NOMO-1 treated with DMSO at 0.1 percent for 48 hours (cell line): ENCODE data around the gene MMP24.
A peak's percentile ranks its signal among the peaks of the same experiment; 100 is the strongest.
"Not testable (repeated sequence)": the region's sequence is repeated elsewhere in the genome, so short reads cannot be mapped to it uniquely, and the experiment has no call there.

Experiments used
- DNase-seq: peaks from one replicate; lab custom pipeline; 2025; ENCODE audit not compliant: unreplicated experiment; lab: John Stamatoyannopoulos, UW

The MMP24 gene

GRCh38 chr20:35305682-35306556 lies 79.4 kb downstream of the MMP24 start:
- peak; percentile 91 for DNase-seq

DNA sequence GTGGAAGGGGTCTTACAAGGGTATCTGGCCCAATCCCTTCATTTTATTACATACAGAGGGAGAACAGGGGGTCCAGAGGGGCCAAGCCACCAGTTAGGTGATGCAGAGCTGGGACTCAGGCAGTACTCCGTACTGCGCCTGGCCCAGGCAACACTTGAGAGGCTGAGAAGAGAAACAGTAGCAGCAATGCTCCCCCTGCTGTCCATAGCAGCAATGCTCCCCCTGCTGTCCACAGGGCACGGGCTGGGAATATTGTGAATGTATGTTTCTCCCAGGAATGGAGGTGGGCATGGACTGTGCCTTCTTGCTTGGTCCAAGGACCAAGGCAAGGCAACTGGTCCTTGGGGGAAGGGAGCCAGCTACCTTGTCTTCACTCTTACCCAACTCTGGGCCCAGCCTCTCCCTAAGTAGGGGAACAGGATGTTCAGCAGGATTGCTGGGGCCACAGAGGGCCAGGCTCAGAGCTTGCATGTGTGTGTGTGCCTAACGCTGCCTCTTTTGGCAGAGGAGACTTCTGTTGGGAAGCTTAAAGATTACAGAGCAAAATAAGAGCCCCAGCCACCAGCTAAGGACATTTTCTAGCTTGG lies 80.5 kb downstream of the MMP24 start:
- peak; percentile 66 for DNase-seq

DNA sequence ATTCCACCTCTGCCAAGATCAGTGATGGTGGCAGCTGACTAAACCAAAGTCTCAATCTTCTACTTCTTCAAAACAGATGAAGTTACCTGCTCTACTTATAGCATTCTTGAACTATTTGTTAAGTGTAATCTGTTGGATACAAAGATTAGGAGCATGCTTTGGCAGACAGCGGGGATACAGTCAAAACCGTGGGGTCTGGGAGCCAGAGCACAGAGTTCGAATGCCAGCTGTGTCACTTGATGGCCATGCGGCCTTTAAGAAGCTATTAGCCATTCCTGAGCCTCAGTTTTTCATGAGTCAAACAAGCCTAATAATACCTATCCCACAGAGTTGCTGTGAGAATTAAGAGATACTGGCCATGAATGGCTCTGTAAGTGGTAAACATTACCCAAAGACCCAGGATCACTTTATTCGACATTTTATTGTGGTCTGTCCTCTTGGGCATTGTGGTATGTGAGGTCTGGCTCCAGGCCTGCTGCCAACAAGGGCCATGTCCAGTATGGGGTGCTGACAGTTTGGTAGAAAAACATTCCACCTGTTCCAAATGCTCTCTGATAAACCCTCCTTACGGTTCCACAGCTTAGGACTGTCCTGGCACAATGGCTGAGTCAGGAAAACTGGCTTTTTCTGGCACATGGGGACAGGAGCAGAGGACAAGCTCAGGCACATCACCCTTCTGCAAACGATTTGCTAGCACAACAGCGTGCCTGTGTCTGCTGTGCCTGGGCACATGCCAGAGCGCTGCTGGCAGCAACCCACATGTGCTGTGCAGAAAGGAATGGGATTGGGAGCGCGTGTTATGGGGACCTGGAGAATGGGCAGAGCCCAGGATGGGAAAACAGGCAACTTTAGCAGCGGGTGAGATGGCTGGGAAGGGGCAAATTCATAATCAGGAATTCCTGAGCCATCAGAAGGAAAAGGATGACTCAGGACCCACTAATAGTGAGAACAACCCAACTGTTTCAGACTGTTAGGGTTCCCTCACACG lies 81.5 kb downstream of the MMP24 start:
- no peak for DNase-seq

DNA sequence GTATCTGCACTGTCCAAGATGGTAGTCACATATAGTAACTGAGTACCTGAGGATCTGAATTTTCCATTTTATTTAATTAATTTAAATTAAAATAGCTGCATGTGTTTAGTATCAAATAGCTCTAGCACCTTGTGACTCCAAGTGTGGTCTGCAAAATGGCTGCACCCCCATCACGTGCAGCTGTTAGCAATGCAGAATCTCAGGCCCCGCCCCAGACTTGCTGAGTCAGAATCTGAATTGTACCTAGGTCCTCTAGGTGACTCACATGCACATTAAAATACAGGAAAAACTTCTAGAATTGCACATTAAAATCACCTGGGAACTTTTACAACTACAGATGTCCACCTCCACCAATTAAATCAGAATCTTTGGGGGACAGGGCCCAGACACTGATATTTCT lies 84.9 kb downstream of the MMP24 start:
- DNase-seq, result no peak

- no peak for DNase-seq
These were observed 85.3 kb downstream of the MMP24 start for GRCh38 chr20:35311822-35312221.

- DNase-seq, result no peak
These were observed 85.8 kb downstream of the MMP24 start for GRCh38 chr20:35312318-35312717.

DNA sequence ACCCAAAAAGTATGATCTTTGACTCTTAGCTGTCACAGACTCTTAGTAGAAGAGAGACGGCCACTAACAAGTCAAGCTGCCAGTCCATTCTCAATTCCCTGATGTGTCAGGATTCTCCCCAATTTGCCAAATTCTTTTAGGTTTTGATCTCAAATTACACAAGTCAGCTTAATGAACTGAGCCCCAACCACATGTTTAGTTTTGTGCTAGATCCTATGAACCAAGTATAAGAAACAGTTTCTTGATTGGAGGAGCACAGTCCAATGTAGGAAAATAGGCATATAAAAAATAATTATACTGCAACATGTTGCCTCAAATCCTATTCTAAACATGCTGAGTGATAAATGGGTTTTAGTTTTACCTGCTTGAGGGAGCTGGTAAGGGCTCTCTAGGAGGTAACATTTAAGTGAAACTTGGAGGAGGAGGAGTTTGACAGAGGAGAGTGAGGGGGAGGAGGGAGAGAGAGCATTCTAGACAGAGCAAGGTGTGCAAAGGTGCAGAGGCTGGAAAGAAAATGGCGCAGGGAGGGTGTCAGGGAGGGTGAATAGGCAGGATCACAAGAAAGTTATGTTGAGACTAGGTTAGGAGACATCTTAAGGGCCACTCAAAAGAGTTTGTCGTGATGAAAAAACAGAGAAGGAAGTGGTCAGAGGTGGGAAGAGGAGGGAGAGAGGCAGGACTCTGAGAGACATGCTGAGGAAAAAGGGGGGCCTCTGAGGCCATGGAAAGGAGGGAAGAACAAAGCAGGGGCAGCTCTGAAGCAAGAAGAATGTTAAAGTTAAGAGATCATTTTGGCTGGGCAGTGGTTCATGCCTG lies 88.5 kb downstream of the MMP24 start:
- DNase-seq, result peak; percentile 10

DNA sequence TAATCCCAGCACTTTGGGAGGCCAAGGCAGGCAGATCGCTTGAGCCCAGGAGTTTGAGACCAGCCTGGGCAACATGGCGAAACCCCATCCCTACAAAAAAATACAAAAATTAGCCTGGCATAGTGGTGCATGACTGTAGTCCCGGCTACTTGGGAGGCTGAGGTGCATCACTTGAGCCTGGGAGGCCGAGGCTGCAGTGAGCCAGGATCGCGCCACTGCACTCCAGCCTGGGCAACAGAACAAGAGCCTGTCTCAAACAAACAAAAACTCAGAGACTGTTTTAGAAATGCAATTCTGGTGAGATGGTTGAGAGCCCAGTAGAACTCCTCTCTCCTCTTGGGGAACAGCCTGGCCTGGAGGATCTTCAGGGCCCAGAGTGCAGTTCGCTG lies 89.1 kb downstream of the MMP24 start:
- not testable (repeated sequence) for DNase-seq

GRCh38 chr20:35316086-35316485 lies 89.6 kb downstream of the MMP24 start:
- no peak for DNase-seq

GRCh38 chr20:35317416-35318210 lies 91.1 kb downstream of the MMP24 start:
- no peak for DNase-seq

DNA sequence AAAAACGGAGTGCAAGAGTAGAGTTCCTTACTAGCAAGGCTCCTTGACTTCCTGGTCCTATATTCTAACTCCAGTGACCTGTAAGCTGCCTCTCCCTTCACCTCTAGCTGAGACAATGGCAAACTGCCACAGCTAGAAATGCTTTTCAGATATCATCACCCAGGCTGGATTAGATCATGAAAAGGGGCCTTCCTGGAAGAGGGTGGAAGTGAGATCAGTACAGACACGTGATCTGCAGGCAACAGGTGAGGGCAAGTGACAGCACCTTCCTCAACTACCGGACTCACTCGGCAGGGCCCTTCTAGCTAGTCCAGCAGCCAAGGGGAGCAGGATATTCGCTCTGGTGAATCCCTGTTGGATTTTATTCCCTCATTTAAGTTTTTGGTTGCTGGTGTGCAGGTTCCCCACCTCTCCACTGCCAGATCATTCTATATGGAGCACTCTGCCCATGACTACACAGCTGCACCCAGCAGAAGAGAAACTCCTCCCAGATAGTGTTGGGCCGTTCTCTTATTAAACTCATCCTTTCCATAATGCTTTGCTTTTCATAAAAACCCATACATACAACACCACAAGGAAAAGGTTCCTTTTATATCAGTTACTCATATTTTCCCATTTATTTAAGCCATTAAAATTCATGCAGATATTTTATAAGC lies 92.1 kb downstream of the MMP24 start:
- no peak for DNase-seq

DNA sequence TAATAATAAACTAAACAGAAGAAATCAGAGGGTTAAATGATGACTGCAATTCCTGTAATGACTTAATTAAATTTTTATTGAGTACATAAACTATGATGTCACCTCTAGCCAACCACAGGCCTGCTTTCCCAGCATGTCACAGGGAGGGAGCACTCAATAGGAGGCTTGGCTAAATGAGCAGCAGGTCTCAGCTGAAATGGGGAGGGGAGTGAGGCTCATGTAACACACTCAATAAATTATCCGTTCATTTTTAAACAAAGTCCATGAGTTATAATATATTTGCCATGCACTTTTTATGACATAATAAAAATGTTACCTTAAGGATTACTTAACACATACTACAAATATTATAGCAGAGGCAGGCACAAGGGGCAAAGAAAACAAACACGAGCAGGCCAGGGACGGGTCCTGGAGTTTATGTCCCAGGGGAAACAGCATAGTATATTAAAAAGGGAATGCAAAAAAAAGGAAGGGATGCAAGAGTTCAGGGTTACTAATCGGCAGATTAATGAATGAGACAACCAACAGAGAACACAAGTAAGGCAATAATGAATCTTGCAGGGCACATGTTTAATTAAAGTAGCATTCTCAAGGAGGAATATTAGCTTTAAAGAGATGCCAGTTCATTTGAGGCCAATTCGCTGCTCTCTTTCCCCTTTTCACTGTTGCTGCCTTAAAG lies 92.8 kb downstream of the MMP24 start:
- DNase-seq, result no peak

DNA sequence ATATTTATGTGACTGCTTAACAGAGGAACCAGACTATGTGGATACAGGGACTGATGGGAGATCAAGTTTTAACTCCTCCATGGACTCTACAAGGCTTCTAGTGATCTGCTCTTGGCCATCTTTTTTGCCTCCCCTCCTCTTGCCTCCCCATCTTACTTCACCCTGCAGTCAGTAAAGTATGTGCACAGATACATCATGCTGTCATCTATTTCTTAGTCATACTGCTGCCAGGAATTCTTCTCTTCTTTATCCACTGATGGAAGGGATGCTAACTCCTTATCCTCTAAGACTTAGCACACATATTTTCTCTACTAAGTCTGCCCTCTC lies 93.3 kb downstream of the MMP24 start:
- DNase-seq, result no peak

DNA sequence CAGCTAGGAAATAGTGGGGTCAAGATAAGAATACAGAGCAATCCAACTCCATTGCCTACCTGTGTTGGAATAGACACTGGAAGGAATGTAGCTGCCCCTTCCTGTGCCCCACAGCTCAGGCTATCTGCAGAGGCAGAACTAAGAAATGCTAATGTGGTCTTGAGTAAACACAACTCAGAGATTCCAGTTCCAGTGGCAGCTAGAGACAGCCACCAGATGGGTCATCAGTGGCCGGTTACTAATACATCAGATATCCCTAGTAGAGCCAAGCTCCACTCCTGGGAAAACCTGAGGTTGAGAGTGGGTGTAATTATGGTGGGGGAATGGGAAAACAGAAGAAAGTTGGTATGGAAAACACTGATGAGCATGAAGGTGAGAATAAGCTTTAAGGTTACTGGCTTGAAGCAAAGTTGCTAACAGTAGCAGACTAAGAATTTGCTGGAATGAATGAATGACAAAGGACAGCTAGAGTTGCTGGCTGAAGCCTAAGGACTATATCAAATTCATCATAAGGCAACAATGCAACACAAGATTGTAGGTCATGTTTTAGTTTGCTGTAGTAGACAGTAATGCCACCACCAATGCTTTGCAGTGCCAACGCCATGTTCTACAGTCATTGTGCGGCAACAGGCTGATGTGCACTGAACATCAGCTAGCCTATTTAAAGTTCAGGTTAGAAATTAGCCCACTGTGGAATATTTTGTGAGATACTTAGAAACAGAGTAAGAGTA lies 94.1 kb downstream of the MMP24 start:
- no peak for DNase-seq

DNA sequence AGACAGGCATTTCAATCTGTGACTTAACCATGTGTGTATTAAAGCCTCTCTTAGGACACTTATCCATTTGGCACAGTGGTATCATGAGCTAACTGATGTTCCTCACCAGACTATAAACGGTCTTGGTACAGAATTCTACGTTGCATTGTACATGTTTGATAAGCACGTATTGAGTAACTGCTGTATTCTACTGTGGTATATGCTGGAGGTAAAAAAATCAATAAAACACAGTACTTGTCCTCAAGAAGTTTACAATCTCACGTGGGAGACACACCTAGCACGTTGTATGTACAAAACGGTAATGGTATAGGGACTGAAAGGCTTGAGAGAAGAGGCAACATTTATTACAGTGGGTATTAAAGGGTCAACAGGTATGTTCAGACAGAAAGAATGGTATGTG lies 98.9 kb downstream of the MMP24 start:
- DNase-seq, result no peak

DNA sequence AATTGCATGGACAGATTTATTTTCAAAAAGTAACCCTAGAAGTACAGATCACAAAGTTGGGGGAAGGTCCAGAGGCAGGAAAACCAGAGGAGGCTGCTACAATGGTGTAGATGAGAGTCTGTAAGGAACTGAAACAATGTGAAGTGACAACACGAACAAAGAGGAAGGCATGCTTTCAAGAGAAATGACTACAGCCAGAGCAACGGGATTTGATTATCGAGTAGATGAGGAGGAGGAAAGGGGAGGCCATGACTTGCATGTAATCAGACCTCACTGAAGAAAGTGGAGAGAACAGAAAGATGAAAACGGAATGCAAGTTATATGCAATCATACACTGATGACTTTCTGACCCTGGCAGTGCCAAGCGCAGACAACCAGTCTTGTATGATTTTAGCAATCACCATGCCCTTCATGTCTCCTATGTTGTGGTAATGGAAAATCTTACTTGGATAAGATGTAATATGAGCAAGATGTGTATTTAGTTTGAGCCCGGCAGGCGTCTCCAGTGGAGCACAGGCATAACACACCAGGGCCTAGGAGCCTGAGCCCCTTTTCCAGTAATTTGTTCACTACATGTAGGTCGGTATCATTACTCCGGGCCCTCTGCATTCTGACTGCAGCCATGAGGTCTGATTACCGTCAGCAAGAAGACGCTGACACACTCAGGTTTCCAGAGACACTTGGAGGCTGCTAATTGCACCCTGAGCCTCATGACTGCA lies 99.7 kb downstream of the MMP24 start:
- peak; percentile 80 for DNase-seq
